Adipose tissue (tissue), 3 donors: Measurements from ENCODE around the gene TK2. TPM values are rescaled to one million over a fixed set of nuclear protein-coding genes. Genes with fewer than 3 reads are reported as not detected.

Experiments
- H3K27ac ChIP-seq: one replicate; pipeline ENCODE4 v1.5.1; 2013; ENCODE audit warnings: low read depth, low read length
- WGBS, 3 donors: extraction: QIAGEN DNeasy Blood & Tissue Kit; methylation state at CpG; one replicate each; pipeline ENCODE4 v1.1.7; 2013; 5-methylcytosine and 5-hydroxymethylcytosine counted together
- polyA plus RNA-seq, 3 donors: library from polyadenylated mRNA; stranded (reverse); fragments of 200-250 nt; gene quantifications; one replicate each; pipeline ENCODE4 v1.2.3, GENCODE V29; 2013
- donor health status: healthy with polysubstance abuse.
- donor health status: Bipolar disorder and iron deficiency.
- donor health status: healthy.

TK2 gene
- polyA plus RNA-seq, 3 donors, result 15.7 to 38.8 (median 37.2) TPM

GRCh38 chr16:66552286-66553177 lies 2.6 kb upstream of the TK2 start, which contains the start of gene CKLF:
Gene CKLF (plus strand): TSS chr16:66552576. CDS start chr16:66552716, 140 bp downstream.
- 3 to 7% (median 5%) methylated on average over 63 of the region's 63 CpGs for WGBS, 3 donors
- H3K27ac ChIP-seq, result no peak within 1 kb of the TSS

DNA sequence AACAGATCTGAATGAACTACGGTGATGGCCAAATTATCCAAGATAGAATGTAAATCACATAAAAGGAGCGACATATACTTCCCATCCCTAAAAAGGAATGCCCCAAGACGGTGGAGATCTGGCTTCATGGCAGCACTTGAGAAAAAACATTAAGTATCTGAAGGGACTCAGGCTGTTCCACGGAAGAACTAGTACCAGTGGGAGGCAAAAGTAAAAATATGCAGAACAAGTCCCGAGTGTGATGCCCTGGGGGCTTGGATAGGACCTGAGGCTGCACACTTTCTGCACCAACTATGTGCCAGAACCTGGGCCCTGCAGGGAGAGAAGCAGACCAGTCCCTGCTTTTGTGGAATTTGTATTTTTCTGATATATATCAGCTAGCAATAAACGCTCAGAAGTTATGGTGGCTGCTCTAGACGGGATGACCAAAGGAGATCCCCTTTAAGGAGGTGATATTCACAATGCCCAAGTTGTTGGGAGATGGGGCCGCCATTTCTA lies 1.9 kb upstream of the TK2 start:
- H3K27ac ChIP-seq, result no peak overlapping the region
- 34 to 44% (median 39%) methylated on average over 8 of the region's 8 CpGs for WGBS, 3 donors

- WGBS, 3 donors, result 21 to 52% (median 26%) methylated on average over 6 of the region's 6 CpGs
- no peak overlapping the region for H3K27ac ChIP-seq
Observed at GRCh38 chr16:66551348-66551759, 1.4 kb upstream of the TK2 start.

GRCh38 chr16:66548868-66549267 lies 1.1 kb downstream of the TK2 start:
- WGBS, 3 donors, result 47 to 74% (median 48%) methylated on average over 9 of the region's 9 CpGs
- H3K27ac ChIP-seq, result peak overlapping the region; percentile 22

GRCh38 chr16:66548068-66548467 lies 1.9 kb downstream of the TK2 start:
- H3K27ac ChIP-seq, result no peak overlapping the region
- 81 to 91% (median 83%) methylated on average over 4 of the region's 4 CpGs for WGBS, 3 donors

DNA sequence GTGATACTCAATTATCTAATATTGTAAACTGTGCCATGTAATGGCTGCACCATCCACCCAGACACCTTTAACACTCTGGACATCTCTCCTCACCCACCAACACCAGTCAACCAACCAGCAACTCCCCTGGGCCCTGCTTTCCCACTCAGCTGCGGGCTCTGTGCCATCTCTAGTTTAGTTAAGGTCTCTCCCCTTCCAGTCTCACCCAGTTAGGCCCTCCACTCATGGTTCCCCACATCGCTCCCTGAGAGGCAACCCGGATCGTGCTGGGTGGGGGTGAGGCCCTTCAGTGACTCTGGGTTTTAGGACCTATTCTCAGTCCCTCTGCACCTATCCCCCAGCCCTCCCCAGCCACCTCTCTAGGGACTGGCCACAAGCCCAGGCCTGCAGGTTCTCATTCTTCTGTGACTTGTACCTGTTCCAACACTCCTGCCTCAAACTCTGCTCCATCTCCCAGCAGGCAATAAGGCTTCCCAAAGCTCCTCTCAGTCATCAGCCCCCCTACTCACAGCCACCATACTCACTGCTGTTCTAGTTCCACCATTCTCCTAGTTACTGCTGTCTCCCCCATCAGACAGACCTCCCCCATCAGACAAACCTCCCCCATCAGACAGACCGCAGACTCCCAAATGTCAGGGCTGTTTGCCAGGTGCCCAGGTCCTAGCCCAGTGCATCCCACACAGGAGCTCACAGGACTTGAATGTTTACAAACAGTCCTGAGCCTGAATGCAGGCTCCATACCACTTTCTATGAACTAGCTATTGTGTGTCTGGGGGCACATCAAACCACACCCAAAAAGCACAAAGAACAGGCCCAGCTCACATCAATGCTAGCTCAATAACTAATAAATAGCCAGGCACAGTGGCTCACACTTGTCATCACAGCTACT lies 2.6 kb downstream of the TK2 start:
- no peak overlapping the region for H3K27ac ChIP-seq

DNA sequence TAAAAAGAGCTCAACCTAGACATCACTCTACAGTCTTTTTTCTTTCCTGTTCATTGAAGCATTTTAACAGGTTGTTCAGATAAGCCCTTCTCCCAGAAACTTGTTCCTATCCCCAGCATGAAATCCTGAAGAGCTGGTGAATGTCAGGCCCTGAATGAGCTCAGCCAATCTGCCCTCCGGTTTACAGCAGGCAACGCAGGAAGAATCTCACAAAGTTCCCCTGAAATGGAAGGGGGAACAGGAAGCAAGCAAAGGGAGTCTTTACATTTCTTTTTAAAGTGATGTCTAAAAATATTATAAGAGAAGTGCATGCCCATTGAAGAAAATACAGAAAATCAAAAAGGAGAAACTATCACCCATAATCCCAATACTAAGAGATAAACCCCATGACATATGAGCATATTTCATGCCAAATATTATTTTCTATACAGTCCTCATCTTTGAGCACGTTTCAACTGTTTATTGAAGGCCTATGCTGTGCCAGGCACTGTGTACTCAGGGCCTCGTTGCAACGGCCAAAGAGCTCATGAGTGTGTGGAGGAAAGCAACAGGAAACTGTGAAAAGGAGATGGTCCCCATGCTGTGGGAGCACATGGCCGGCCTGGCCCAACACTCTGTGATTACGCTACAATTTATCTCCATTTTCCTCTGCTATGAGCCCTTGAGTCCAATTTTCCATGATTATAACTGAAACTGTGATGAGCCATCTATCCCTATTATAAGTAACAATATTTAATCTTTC lies 5.7 kb downstream of the TK2 start:
- WGBS, 3 donors, result 53 to 77% (median 64%) methylated on average over 7 of the region's 7 CpGs
- no peak overlapping the region for H3K27ac ChIP-seq

More for the DNA sequence above, 2.6 kb downstream of the TK2 start:
- 94 to 95% (median 95%) methylated on average over 5 of the region's 5 CpGs for WGBS, 3 donors

- H3K27ac ChIP-seq, result no peak overlapping the region
- 79 to 88% (median 84%) methylated on average over 6 of the region's 6 CpGs for WGBS, 3 donors
Observed at GRCh38 chr16:66543541-66543940, 6.4 kb downstream of the TK2 start.

DNA sequence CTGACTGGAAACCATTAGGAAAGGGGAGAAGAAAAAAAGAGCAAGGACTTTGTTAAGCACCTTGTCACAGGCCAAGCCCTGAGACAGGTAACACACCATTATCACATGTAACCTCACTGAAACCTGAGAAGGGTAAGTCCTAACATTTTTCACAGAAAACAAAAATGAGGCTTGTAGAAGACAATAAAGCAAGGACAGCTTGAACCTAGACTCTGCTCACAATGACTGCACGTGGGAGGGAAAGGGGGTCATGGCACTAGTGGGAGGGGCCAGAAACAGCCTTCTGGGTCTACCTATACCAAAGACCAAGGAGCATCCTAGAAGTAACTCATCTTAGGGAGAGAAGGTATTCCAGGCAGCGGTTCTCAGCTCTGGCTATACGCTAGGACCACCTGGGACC lies 7.5 kb downstream of the TK2 start:
- no peak overlapping the region for H3K27ac ChIP-seq
- WGBS, 3 donors, result 91 to 96% (median 93%) methylated on average over 3 of the region's 3 CpGs

DNA sequence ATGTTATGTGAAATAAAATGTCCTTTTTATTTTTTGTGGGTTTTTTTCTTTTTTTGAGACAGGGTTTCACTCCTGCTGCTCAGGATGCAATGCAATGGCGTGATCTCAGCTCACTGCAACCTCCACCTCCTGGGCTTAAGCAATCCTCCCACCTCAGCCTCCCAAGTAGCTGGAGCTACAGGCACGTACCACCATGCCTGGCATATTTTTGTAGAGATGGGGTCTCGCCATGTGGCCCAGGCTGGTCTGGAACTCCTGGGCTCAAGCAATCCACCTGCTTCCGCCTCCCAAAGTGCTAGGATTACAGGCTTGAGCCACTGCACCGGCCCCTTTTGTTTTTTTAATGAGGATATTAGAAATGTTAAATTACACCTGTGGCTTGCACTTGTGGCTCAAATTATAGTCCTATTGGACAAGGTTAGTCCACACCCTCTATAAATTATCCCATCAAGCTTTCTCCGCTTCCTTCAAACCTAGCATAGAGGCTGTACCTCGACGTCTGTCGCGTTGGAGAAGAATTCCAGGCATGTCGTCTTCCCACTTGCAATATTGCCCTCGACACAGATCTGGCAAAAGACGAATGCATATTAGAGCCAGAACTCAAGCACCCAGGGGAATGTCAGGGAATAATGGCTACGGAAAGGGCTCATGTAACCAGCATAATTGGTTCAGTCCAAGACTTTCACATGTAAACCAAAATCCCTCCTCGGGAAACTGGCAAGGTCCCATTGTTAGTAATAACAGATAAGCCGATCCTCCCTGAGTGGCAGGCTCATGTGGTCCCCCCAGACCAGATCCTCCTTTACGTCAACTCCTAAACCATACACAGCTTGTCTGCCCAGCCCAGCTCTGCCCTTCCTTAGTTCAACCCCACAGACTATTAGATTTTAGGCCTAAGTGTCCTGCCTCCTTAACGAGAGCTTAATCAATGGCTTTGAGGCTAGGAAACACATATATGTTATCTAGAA lies 8.2 kb downstream of the TK2 start:
- no peak overlapping the region for H3K27ac ChIP-seq
- 75 to 84% (median 83%) methylated on average over 18 of the region's 18 CpGs for WGBS, 3 donors

DNA sequence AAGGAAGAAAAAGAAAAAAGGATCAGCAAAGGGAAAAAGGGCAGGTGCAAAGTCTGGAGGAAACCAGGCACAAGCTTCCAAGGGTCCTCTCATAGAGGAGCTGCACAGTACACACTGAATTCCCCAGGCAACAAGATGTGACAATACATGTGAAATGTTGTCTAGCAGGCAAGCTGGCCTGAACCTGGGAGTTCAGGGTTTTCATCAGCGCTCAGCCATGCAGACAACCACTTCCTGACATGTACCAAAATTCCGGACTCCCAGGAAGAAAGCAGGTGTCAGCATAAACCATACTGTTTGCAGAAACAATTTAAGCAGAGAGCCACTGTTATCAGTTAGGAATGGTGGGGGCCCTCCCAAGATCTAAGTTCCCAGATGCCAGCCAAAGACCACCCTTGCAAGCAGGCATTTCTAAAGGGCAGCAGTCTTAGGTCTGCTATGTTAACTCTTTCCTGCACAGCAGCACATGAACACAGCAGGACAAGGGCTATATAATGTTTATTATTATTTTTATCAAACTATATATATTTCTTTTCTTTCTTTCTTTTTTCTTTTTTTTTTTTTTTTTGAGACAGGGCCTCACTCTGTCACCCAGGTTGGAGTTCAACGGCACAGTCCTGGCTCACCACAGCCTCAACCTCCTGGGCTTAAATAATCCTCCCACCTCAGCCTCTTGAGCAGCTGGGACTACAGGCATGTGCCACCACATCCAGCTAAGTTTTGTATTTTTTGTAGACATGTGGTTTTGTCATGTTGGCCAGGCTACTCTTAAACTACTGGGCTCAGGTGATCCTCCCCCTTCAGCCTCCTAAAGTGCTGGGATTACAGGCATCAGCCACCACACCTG lies 10.1 kb downstream of the TK2 start:
- WGBS, 3 donors, result 61 to 93% (median 65%) methylated on average over 3 of the region's 3 CpGs

GRCh38 chr16:66538910-66539309 lies 11.0 kb downstream of the TK2 start:
- H3K27ac ChIP-seq, result no peak overlapping the region
- 90 to 97% (median 93%) methylated on average over 5 of the region's 5 CpGs for WGBS, 3 donors

More for the DNA sequence above, 10.1 kb downstream of the TK2 start:
- no peak overlapping the region for H3K27ac ChIP-seq

GRCh38 chr16:66537236-66537635 lies 12.7 kb downstream of the TK2 start:
- 93 to 97% (median 94%) methylated on average over 2 of the region's 2 CpGs for WGBS, 3 donors
- H3K27ac ChIP-seq, result no peak overlapping the region

- no peak overlapping the region for H3K27ac ChIP-seq
Observed at GRCh38 chr16:66536525-66536924, 13.4 kb downstream of the TK2 start.

GRCh38 chr16:66534376-66534799 lies 15.5 kb downstream of the TK2 start:
- H3K27ac ChIP-seq, result no peak overlapping the region
- 85 to 100% (median 95%) methylated on average over 1 of the region's 1 CpG for WGBS, 3 donors

More at GRCh38 chr16:66536525-66536924, 13.4 kb downstream of the TK2 start:
- 92 to 97% (median 93%) methylated on average over 4 of the region's 4 CpGs for WGBS, 3 donors

DNA sequence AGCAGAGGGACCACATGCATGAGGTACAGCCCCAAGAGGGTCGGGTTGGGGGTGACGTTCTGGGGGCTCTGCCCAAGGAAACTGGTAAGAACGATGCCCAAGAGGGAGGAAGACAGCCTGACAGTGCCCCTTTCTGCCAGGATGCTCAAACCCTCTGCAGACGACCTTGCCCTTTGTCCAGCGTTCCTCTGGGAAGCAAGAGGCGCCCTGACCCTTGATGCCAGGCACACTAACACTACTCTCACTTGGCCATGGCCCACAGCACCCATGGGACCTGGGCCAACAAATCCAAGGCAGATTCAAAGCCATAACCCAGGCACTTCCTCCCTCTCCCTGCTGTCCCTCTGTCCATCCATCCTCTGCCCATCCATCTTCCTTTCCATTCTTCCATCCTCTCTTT lies 20.4 kb downstream of the TK2 start:
- 87 to 91% (median 88%) methylated on average over 6 of the region's 6 CpGs for WGBS, 3 donors
- no peak overlapping the region for H3K27ac ChIP-seq
